SH-SY5Y (cell line): ENCODE measurements around the gene TICAM1.

ENCODE experiments used
- GATA2 ChIP-seq: IDR thresholded peaks from 2 replicates; pipeline ENCODE4 v1.6.1; 2011; ENCODE audit warnings: mild to moderate bottlenecking, low read depth, low read length
- GATA3 ChIP-seq: IDR thresholded peaks from 2 replicates; pipeline ENCODE4 v1.6.1; 2011; ENCODE audit warnings: low read depth, mild to moderate bottlenecking, low read length, moderate library complexity

GRCh38 chr19:4774136-4774535 is 57.4 kb downstream of the TICAM1 start:
- TF ChIP-seq GATA2 (no peak), GATA3 (no peak)
